Brain pericyte (primary cell): ENCODE results near the gene ILDR1.
"Not testable (repeated sequence)": the region's sequence is repeated elsewhere in the genome, so short reads cannot be mapped to it uniquely, and the experiment has no call there.

Experiments used
- DNase-seq: peaks from one replicate; pipeline ENCODE4 v3.0.0-alpha.2; 2012; ENCODE audit warnings: low read depth, low spot score

The ILDR1 gene

GRCh38 chr3:121948641-121949040 is 73.4 kb downstream of the ILDR1 start:
- no peak for DNase-seq

GRCh38 chr3:121943431-121943830 is 78.6 kb downstream of the ILDR1 start:
- DNase-seq, result no peak

DNA sequence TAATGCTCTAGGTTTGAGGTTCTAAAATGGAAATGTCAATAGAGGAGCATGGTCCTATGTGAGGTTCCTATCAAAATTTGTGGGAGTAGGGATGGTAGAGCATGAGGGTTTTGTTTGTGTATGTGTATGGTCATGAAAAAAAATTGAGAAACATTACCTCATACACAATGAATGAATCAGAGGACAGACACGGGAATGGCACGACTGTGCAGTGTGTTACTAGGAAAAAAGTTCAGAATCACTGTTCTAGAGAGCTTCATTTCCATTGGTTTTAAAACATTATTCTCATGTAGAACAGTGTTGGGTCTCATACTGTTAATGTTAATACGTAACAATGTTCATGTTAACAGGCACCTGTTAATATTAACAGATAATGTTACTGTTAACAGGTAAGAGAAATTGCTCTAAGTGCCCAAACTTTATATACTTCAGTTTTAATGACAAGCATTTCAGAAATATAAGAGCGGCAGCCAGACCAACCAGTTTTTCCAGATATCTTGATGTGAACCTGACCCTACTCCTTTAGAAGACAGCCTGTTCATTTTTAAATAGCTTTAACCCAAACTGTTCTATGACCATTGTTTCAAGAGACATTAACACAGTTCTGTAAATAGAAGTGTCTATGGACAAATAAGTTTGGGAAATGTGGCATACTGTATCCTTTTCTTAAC is 79.8 kb downstream of the ILDR1 start:
- DNase-seq, result no peak

- DNase-seq, result no peak
Measured at GRCh38 chr3:121941592-121941991, 80.5 kb downstream of the ILDR1 start.

- not testable (repeated sequence) for DNase-seq
Measured at GRCh38 chr3:121938141-121938855, 83.7 kb downstream of the ILDR1 start.
